GM12878 (cell line): ENCODE results near the gene ITPR2. TPM values are rescaled to one million over a fixed set of nuclear protein-coding genes. Genes with fewer than 3 reads are reported as not detected.
A peak's percentile ranks its signal among the peaks of the same experiment; 100 is the strongest.

ENCODE experiments used
- ATAC-seq: fragments of 200-7000 bp; cut with Tn5 transposase; 3 replicates; pipeline ENCODE4 v1.9.1; 2020; ENCODE audit warnings: mild to moderate bottlenecking, moderate library complexity
- BruUV-seq: library from RNA; stranded (reverse); fragments of 400-500 nt; replicated peaks from 2 replicates; lab custom pipeline; 2021; lab: Mats Ljungman, UMichigan
- CTCF ChIA-PET: fragments of 300-600 bp; sonication (Branson Sonifier 250); formaldehyde crosslinking; extraction: SDS; loops from one replicate; lab custom pipeline; 2021; ENCODE audit warnings: inconsistent platforms; lab: Yijun Ruan, JAX
- POLR2A ChIA-PET: fragments of 350-600 bp; formaldehyde crosslinking; extraction: SDS; loops from one replicate; lab custom pipeline; 2021; ENCODE audit warnings: inconsistent platforms; lab: Charles Lee
- RAD21 ChIA-PET: fragments of 300-600 bp; sonication (Branson Sonifier 250); formaldehyde crosslinking; loops from one replicate; lab custom pipeline; 2023; ENCODE audit warnings: antibody characterized with exemption; ENCODE audit not compliant: unreplicated experiment; lab: Charles Lee
- SMC1A ChIA-PET: fragments of 300-600 bp; sonication (Branson Sonifier 250); formaldehyde crosslinking; loops from one replicate; lab custom pipeline; 2023; ENCODE audit not compliant: unreplicated experiment, uncharacterized antibody; lab: Charles Lee
- DNase-seq: peaks from one replicate; pipeline ENCODE4 v3.0.0-alpha.2; 2011; ENCODE audit warnings: low read depth, low spot score
- FAIRE-seq: peaks from 3 replicates; lab custom pipeline; 2011; peaks lifted over from hg19 to GRCh38; lab: Jason Lieb, UNC
- H2AFZ ChIP-seq: 2 replicates; pipeline ENCODE4 v1.6.0; 2011; ENCODE audit warnings: low read depth, low read length, control low read depth; ENCODE audit not compliant: control insufficient read depth
- H3K27ac ChIP-seq: 2 replicates; pipeline ENCODE4 v1.5.1; 2011; ENCODE audit warnings: control low read depth; ENCODE audit not compliant: control insufficient read depth, insufficient read depth
- H3K27me3 ChIP-seq, 2 experiments: replicated peaks in 1 of 2; 2 replicates each; pipeline versions ENCODE4 v1.6.0 to v1.6.1; 2011; ENCODE audit warnings: low read length in 1 of 2; ENCODE audit not compliant: control insufficient read depth in 2 of 2, insufficient read depth in 2 of 2
- H3K36me3 ChIP-seq, 2 experiments: 2 replicates each; pipeline ENCODE4 v1.5.1; 2011; ENCODE audit warnings: low read length in 1 of 2; ENCODE audit not compliant: control insufficient read depth in 2 of 2, insufficient read depth in 2 of 2
- H3K4me1 ChIP-seq: 2 replicates; pipeline ENCODE4 v1.6.1; 2011; ENCODE audit warnings: mild to moderate bottlenecking, low read length, moderate library complexity, mixed read lengths; ENCODE audit not compliant: control insufficient read depth, insufficient read depth
- H3K4me2 ChIP-seq: 2 replicates; pipeline ENCODE4 v1.6.0; 2011; ENCODE audit warnings: control low read depth; ENCODE audit not compliant: control insufficient read depth, insufficient read depth
- H3K4me3 ChIP-seq: fragments of 200-600 bp; sonication (generic); 2 replicates; pipeline ENCODE4 v1.5.1; 2016
- H3K79me2 ChIP-seq: 2 replicates; pipeline ENCODE4 v1.6.0; 2011; ENCODE audit warnings: low read length; ENCODE audit not compliant: control insufficient read depth, insufficient read depth
- H3K9ac ChIP-seq: 2 replicates; pipeline ENCODE4 v1.8.0; 2011; ENCODE audit warnings: low read length, control low read depth, mixed read lengths; ENCODE audit not compliant: control insufficient read depth, insufficient read depth
- H3K9me3 ChIP-seq: replicated peaks from 3 replicates; pipeline ENCODE4 v1.5.1; 2011; ENCODE audit warnings: mild to moderate bottlenecking, low read length; ENCODE audit not compliant: control insufficient read depth, insufficient read depth
- H4K20me1 ChIP-seq: 2 replicates; pipeline ENCODE4 v1.6.0; 2011; ENCODE audit not compliant: control insufficient read depth, insufficient read depth
- E4F1 ChIP-seq: fragments of 450-650 bp; IDR thresholded peaks from 2 replicates; pipeline ENCODE4 v1.6.1; 2018; ENCODE audit warnings: borderline replicate concordance, mild to moderate bottlenecking; ENCODE audit not compliant: partially characterized antibody
- HDGF ChIP-seq: fragments of 450-650 bp; IDR thresholded peaks from 2 replicates; pipeline ENCODE4 v1.6.1; 2016; ENCODE audit warnings: antibody characterized with exemption
- IKZF2 ChIP-seq, 2 experiments: fragments of 450-650 bp; IDR thresholded peaks; 2 replicates each; pipeline ENCODE4 v1.6.1; 2017; ENCODE audit warnings: mild to moderate bottlenecking in 2 of 2, moderate library complexity in 2 of 2
- MEF2A ChIP-seq: IDR thresholded peaks from 2 replicates; pipeline ENCODE4 v1.6.1; 2011; ENCODE audit warnings: low read depth, mild to moderate bottlenecking, low read length, moderate library complexity; ENCODE audit not compliant: insufficient read depth
- STAT1 ChIP-seq: fragments of 450-650 bp; conservative IDR thresholded peaks from 2 replicates; pipeline ENCODE4 v1.6.1; 2014; ENCODE audit warnings: antibody characterized with exemption, mild to moderate bottlenecking
- ZNF384 ChIP-seq: IDR thresholded peaks from 2 replicates; pipeline ENCODE4 v1.6.1; 2012; ENCODE audit warnings: low read depth, mild to moderate bottlenecking, low read length, improper control_type of control experiment, borderline replicate concordance
- WGBS: methylation state at CpG from one replicate; pipeline ENCODE4 v1.1.6; 2016; ENCODE audit warnings: low lambda C conversion rate; ENCODE audit not compliant: insufficient replicate concordance, insufficient coverage; ENCODE audit errors: missing lambda C conversion rate; 5-methylcytosine and 5-hydroxymethylcytosine counted together
- in situ Hi-C: fragments of 300-500 bp; cut with MboI; formaldehyde crosslinking; loops from 9 replicates; pipeline ENCODE4 v1.14.3; 2018; ENCODE audit warnings: mixed read lengths
- intact Hi-C: fragments of 100-400 bp; cut with micrococcal nuclease; formaldehyde crosslinking; loops from one replicate; pipeline ENCODE4 v1.14.2; 2022; ENCODE audit not compliant: unreplicated experiment
- polyA plus RNA-seq, 11 experiments: library from polyadenylated mRNA; depleted of rRNA in 4 of 11; unstranded in 6 of 11; stranded (reverse) in 5 of 11; fragments of >200 nt; fragmentation: Nextera tagmentation in 4 of 11; fragmentation: Illumina TruSeq in 1 of 11; extraction: Ambion mirVana in 4 of 11; extraction: Trizol in 1 of 11; gene quantifications; 1 replicate in 1 of 11; 2 replicates in 10 of 11; pipeline versions ENCODE4 v1.2.1 to v1.2.3, GENCODE V29; 2011 to 2016; ENCODE audit warnings: inconsistent platforms in 2 of 11, missing spikeins in 2 of 11, low read depth in 1 of 11
- total RNA-seq, 4 experiments: library from RNA; depleted of rRNA in 3 of 4; stranded (reverse); fragments of >200 nt in 3 of 4; fragmentation: Illumina TruSeq in 1 of 4; extraction: Trizol in 1 of 4; gene quantifications; 2 replicates each; pipeline versions ENCODE4 v1.2.1 to v1.2.3, GENCODE V29; 2013 to 2021

The ITPR2 gene
- total and polyA plus RNA-seq, 10 of the 15 experiments (the other 5 are each of a cell fraction or from before 2014, with no cell fraction given) = 7.5 to 76.2 (median 47.1) TPM

- FAIRE-seq (no peak), ATAC-seq (no peak)
- Histone ChIP-seq H3K4me3 (no peak overlapping the region), H3K4me1 (peaks cover 41% of the 10 kb centered on the region), H3K36me3 (peaks cover 0 to 2% of the 10 kb centered on the region in 2 experiments; a peak in 2 of 4 replicates), H3K27me3 (no peaks in the 10 kb centered on the region), H3K79me2 (peaks cover 43% of the 10 kb centered on the region), H3K9me3 (peaks cover 9% of the 10 kb centered on the region), H3K27ac (0 out of 2 replicates have a peak overlapping the region, but pooled peaks have one; percentile 32), H3K4me2 (no peak overlapping the region), H4K20me1 (no peaks in the 10 kb centered on the region), H2AFZ (no peak overlapping the region)
- CTCF ChIA-PET = no interaction called here
- RAD21 ChIA-PET = interaction anchor here (0.6 to 4.0 kb wide), 4 partner anchors 12 to 98 kb away, joined by 3 to 18 read pairs (median 4); partner anchors contain the start of gene ITPR2
- 50% methylated on average over 1 of the region's 1 CpG for WGBS
- SMC1A ChIA-PET = interaction anchor here (1.1 to 6.0 kb wide), 6 partner anchors 8 to 24 kb away, joined by 3 to 57 read pairs (median 6); no protein-coding TSS in a partner anchor
- POLR2A ChIA-PET = interaction anchor here (1.3 to 2.2 kb wide), 4 partner anchors 11 to 98 kb away, joined by 3 to 14 read pairs (median 4); partner anchors contain the start of gene ITPR2
- intact Hi-C loops = no loop called here
- no TSS peak for BruUV-seq
- TF ChIP-seq IKZF2 (IDR thresholded peaks at IDR 0.05) (peak in 1 of 2 experiments; percentile 27; a peak in 1 of 4 replicates), HDGF (0 out of 2 replicates have a peak, but pooled peaks have one; percentile 72), STAT1 (no peak), E4F1 (peak; percentile 22), MEF2A (no peak), ZNF384 (no peak)
- TF ChIP-seq, all 136 proteins: peak for 3
- H3K9ac ChIP-seq = no peak overlapping the region
- no peak for DNase-seq
- in situ Hi-C loops = no loop called here
Observed at GRCh38 chr12:26735249-26735639, 97.8 kb downstream of the ITPR2 start.
